Spleen (tissue), 7 donors: ENCODE data around the gene TRPV4.

Experiments used
- CTCF ChIP-seq, 11 experiments: fragments of 200-600 bp in 7 of 11; fragments of 450-650 bp in 4 of 11; sonication (generic) in 4 of 11; IDR thresholded peaks in 8 of 11; conservative IDR thresholded peaks in 3 of 11; 1 replicate in 7 of 11; 2 replicates in 4 of 11; pipeline versions ENCODE4 v1.4.0 to v1.8.0; 2016 to 2021; ENCODE audit warnings: antibody characterized with exemption in 11 of 11, inconsistent platforms in 4 of 11, mild to moderate bottlenecking in 1 of 11
- POLR2A ChIP-seq, 3 donors: fragments of 450-650 bp; IDR thresholded peaks; one replicate each; pipeline ENCODE4 v1.5.1; 2017; ENCODE audit warnings: antibody characterized with exemption in 3 of 3, mild to moderate bottlenecking in 1 of 3
- donor health status: DM: no; HTN: no; CAD: no; lungs with moderate emphysema.
- donor health status: DM: no; HTN: no; CAD: no.
- donor health status: DM: no; HTN: no; CAD: no.

- TF ChIP-seq CTCF (IDR thresholded peaks at IDR 0.05 in 8 of 11, conservative IDR thresholded peaks at IDR 0.05 in 3 of 11), result no peak
- TF ChIP-seq POLR2A (IDR thresholded peaks at IDR 0.05), result no peak
Observed at GRCh38 chr12:109772622-109773321, 60.4 kb downstream of the TRPV4 start.
